WERI-Rb-1 (cell line): Measurements from ENCODE around the gene SCRT2.

Source experiments
- DNase-seq: peaks from one replicate; pipeline ENCODE4 v3.0.0-alpha.2; 2020
- H3K27ac ChIP-seq: fragments of 250-450 bp; sonication (Bioruptor Pico); 2 replicates; pipeline ENCODE4 v1.5.1; 2020; ENCODE audit warnings: mild to moderate bottlenecking, moderate library complexity
- H3K27me3 ChIP-seq: fragments of 250-450 bp; sonication (Bioruptor Pico); 2 replicates; pipeline ENCODE4 v1.5.1; 2021; ENCODE audit warnings: mild to moderate bottlenecking, low read depth, moderate library complexity; ENCODE audit not compliant: insufficient read depth, severe bottlenecking
- H3K36me3 ChIP-seq: fragments of 250-450 bp; sonication (Bioruptor Pico); 2 replicates; pipeline ENCODE4 v1.5.1; 2020; ENCODE audit warnings: mild to moderate bottlenecking, moderate library complexity
- H3K4me3 ChIP-seq: 2 replicates; pipeline ENCODE4 v1.5.1; 2011; ENCODE audit warnings: low read depth, mild to moderate bottlenecking, control low read depth, low read length
- H3K9me3 ChIP-seq: fragments of 250-450 bp; sonication (Bioruptor Pico); 2 replicates; pipeline ENCODE4 v1.5.1; 2021; ENCODE audit warnings: mild to moderate bottlenecking, moderate library complexity; ENCODE audit not compliant: severe bottlenecking
- TF ChIP-seq, protein P1 (sequence below): IDR thresholded peaks from 2 replicates; pipeline ENCODE4 v1.5.1; 2011; ENCODE audit warnings: low read depth, mild to moderate bottlenecking, control low read depth, inconsistent platforms, low read length

SCRT2 gene

DNA sequence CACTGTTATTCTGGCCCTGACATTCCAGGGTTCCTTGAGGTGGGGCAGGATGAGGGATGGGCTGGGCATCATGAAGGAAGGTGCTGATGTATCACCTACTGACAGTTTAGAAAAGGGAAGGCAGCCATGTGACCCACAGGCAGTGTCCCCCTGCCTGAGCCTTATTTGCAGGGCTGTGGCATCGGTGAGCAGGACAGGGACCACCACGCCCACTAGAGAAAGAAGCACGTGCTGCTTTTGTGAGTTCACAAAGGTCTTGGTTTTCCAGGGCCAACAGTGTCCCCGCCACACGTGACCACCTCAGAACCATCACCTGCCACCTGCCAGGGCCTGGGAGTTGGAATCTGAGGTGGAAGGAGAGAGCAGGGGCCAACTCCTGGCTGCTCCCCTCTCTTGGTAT, 43.5 kb upstream of the SCRT2 start:
- H3K9me3 ChIP-seq = no peaks in the 10 kb centered on the region
- no peak for DNase-seq
- H3K27ac ChIP-seq = no peak overlapping the region
- no peaks in the 10 kb centered on the region for H3K36me3 ChIP-seq
- TF ChIP-seq, protein P1, sequence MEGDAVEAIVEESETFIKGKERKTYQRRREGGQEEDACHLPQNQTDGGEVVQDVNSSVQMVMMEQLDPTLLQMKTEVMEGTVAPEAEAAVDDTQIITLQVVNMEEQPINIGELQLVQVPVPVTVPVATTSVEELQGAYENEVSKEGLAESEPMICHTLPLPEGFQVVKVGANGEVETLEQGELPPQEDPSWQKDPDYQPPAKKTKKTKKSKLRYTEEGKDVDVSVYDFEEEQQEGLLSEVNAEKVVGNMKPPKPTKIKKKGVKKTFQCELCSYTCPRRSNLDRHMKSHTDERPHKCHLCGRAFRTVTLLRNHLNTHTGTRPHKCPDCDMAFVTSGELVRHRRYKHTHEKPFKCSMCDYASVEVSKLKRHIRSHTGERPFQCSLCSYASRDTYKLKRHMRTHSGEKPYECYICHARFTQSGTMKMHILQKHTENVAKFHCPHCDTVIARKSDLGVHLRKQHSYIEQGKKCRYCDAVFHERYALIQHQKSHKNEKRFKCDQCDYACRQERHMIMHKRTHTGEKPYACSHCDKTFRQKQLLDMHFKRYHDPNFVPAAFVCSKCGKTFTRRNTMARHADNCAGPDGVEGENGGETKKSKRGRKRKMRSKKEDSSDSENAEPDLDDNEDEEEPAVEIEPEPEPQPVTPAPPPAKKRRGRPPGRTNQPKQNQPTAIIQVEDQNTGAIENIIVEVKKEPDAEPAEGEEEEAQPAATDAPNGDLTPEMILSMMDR = no peak
- no peaks in the 10 kb centered on the region for H3K27me3 ChIP-seq
- no peak overlapping the region for H3K4me3 ChIP-seq

DNA sequence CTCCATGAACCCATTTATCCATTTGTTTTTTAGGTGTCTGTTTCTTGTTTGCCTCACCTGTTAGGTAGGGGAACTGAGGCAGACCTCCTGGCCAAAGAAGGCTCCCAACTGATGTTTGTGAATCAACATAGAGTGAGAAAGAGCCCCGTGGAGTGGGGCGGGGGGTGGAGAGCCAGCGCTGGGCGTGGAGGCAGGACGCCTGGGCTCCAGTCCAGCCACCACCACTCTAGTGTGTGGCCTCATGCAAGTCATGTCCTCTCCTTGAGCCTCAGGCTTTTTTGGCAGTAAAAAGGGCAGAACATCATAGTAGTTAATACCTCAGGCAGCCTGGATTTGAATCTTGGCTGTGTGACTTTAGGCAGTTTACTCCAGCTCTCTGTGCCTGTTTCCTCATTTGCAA, 42.2 kb upstream of the SCRT2 start:
- DNase-seq = no peak

DNA sequence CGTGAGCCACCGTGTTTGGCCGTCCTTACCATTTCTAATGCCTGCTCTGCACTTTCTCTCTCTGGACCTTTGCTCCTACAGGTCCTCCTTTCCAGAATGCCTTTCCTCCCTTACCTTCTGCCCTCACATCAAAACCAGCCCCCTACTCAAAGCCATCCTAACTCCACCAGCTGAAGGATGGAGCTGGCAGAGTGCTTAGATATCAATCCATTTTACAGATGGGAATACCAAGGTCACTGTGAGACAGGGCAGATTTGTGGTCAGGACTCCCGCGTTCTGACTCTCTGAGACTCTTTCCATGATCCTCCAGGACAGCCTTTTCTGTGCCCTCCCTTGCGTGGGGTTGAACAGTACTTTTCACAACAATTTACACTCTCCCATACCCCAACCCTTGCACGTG, 41.7 kb upstream of the SCRT2 start:
- TF ChIP-seq, protein P1 = no peak
- DNase-seq = no peak
- no peaks in the 10 kb centered on the region for H3K36me3 ChIP-seq
- H3K9me3 ChIP-seq = peaks cover 8% of the 10 kb centered on the region
- no peaks in the 10 kb centered on the region for H3K27me3 ChIP-seq
- no peak overlapping the region for H3K27ac ChIP-seq
- no peak overlapping the region for H3K4me3 ChIP-seq

More for the DNA sequence above, 42.2 kb upstream of the SCRT2 start:
- H3K27ac ChIP-seq = no peak overlapping the region
- H3K27me3 ChIP-seq = no peaks in the 10 kb centered on the region
- no peak overlapping the region for H3K4me3 ChIP-seq
- TF ChIP-seq, protein P1 = no peak
- no peaks in the 10 kb centered on the region for H3K36me3 ChIP-seq
- H3K9me3 ChIP-seq = peaks cover 7% of the 10 kb centered on the region

DNA sequence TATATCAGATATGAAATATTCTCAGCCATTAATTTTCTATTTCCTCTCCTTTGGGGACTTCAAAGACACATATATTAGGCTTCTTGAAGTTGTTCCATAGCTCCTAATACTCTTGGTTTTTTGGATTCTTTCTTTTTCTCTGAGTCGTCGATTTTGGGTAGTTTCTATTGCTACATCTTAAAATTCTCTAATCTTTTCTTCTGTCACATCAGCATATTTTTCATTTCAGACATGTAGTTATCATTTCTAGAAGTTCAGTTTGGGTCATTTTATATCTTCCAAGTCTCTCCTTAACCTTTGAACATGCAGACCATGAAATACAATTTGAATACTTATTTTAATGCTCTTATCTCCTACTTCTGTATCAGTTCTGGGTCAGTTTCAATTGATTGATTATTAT, 38.9 kb upstream of the SCRT2 start:
- Histone ChIP-seq H3K27me3 (no peaks in the 10 kb centered on the region), H3K36me3 (no peaks in the 10 kb centered on the region), H3K27ac (no peak overlapping the region), H3K9me3 (peaks cover 8% of the 10 kb centered on the region), H3K4me3 (no peak overlapping the region)
- TF ChIP-seq, protein P1 = no peak
- no peak for DNase-seq

DNA sequence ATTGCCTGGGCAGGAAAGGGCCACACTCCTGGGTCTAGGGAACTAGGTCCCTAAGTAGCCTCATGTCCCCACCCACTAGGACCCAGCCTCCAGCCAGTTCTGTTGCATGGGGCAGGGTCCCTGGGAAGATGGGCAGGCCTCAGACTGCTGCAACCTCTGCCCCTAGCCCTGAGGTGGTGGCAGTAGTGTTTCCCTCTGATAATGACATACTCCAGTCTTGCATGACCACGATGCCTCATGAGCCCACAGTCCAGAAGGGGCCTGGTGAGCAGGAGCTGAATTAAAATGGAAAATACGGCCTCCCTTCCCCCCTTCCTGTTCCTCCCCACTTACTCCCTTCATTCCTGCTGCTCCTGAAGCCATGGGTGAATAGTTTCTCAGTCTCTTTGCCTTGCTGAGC, 36.0 kb upstream of the SCRT2 start:
- DNase-seq = no peak
- Histone ChIP-seq H3K4me3 (no peak overlapping the region), H3K36me3 (no peaks in the 10 kb centered on the region), H3K27ac (no peak overlapping the region), H3K27me3 (no peaks in the 10 kb centered on the region), H3K9me3 (peaks cover 14% of the 10 kb centered on the region)
- TF ChIP-seq, protein P1 = no peak

DNA sequence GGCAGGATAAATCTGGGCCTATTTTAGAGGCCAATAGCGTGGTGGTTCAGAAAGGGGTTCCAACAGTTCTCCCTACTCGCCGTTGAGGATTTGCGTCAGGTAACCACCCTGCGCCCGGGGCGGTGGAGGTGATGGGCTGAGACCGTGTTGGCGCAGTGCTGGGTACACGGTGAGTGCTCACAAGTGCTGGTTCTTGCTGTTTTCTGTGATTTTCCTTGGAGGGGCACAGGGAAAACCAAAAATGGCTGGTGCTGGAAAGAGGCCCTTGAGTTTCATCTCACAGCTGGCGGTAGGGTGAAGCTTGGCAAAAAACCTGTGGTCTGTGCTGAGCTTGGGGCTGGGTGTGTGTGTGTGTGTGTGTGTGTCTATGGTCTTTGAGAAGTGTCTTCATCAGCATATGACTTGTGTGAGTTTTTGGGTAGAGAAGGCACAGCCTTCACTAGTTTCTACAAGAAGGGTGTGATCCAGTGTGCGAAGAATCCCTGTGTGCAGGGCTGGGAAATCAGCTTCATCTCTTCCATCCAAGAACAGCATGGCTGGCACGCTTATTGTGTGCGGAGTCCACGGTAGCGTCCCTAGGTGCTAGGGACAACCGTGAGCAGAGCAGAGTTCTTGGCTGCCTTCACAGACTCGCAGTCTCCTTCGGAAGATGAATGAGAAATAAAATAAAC, 35.3 kb upstream of the SCRT2 start:
- Histone ChIP-seq H3K4me3 (no peak overlapping the region), H3K27me3 (no peaks in the 10 kb centered on the region), H3K36me3 (no peaks in the 10 kb centered on the region), H3K27ac (no peak overlapping the region; the same call in 1 of the 2 replicates), H3K9me3 (peaks cover 14% of the 10 kb centered on the region)
- no peak for DNase-seq
- TF ChIP-seq, protein P1 = no peak
